ENCODE data around the gene BLOC1S5.

DNA sequence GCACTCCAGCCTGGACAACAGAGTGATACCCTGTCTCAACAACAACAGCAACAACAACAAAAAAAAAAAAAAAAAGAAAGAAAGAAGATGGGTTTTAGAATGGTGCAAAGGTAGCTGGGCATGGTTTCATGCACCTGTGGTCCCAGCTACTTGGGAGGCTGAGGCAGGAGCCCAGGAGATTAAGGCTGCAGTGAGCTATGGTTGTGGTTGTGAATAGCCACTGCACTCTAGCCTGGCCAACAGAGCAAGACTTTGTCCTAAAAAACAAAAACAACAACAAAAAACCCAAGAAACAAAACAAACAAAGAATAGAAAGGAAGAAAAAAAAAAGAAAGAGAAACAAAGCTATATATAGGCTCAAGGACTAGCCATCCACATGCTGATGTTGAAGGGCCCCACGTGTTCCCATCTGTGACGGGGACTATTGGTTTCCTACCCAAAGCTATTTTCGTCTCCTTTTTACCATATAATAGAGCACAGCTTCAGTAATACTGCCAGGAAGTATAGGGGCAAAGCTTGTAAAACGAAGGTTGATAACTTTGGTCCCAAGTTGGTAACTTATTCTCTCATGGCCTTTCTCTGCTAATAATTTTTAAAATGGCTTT, 46.0 kb upstream of the BLOC1S5 start:
- TF ChIP-seq CTCF (conservative IDR thresholded peaks at IDR 0.05; ENCODE audit: low read depth, low read length) = no peak
- TF ChIP-seq EZH2 (IDR thresholded peaks at IDR 0.05; ENCODE audit: low read length, unreplicated experiment) = no peak
- no peak for TF ChIP-seq EZH2phosphoT487 (IDR thresholded peaks at IDR 0.05; ENCODE audit: borderline replicate concordance, low read length)
